ENCODE measurements around the gene OAF.

OAF gene

GRCh38 chr11:120201653-120202052, 9.2 kb upstream of the OAF start:
- no peak for FAIRE-seq

DNA sequence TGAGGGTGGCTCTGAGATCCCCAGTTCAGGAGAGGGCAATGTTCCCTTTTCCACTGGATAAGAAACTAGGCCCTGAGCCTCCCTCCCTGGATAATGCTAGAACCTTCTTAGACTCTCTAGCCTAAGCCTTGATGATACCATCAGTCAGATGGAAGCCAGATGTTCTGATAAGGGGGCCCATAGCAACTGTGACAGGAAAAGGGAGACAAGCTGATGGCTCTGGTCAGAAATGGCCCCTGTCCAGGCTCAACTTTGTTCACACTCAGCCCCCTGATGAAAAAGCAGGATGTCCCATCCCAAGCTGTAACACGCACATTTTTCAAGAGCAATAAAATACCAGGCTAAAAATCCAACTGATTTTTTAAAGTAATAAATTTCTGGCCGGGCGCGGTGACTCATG, 7.2 kb upstream of the OAF start:
- no peak for FAIRE-seq

More at GRCh38 chr11:120201653-120202052, 9.2 kb upstream of the OAF start:
- DNase-seq (ENCODE audit: low spot score) = no peak

DNA sequence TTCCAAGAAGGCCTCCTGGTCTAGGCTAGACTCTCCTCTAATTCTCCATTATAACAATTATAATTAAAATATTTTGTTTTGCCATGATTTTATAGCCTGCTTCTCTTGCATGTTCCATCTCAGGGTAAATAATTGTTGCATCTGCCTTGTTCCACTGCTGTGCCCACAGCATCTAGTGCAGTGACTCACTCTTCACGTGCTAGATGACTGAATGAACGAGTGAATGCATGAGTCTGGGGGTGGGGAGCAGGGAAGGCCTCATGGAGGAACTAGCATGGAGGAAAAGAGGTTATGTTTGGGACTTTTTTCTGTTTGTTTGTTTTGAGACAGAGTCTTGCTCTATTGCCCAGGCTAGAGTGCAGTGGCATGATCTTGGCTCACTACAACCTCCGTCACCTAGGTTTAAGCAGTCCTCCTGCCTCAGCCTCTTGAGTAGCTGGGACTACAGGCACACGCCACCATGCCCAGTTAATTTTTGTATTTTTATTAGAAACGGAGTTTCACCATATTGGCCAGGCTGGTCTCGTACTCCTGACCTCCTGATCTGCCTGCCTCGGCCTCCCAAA, 5.2 kb upstream of the OAF start:
- FAIRE-seq = peak; percentile 44

More for the DNA sequence above, 7.2 kb upstream of the OAF start:
- no peak for DNase-seq (ENCODE audit: low spot score)

DNA sequence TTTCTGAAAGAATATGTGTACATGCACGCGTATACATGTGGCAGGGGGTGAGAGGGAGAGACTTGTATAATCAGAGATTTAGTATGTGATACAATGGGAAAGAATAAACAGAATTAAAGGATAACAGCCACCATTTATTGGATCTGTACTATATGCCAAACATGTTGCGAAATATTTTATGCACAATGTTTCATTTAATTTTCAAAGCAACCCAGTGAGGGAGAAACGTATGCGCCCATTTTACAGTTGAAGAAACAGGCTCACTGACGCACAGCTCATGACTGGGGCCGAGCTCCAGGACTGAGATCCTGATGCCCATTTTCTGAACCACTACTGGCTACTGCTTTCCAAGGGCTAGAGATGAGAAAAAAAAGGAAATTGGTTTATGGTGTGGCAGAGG, 3.3 kb upstream of the OAF start:
- no peak for FAIRE-seq
- no peak for DNase-seq (ENCODE audit: low spot score)

More for the DNA sequence above, 5.2 kb upstream of the OAF start:
- DNase-seq (ENCODE audit: low spot score) = peak; percentile 41

- no peak for DNase-seq (ENCODE audit: low spot score)
- no peak for FAIRE-seq
Observed at GRCh38 chr11:120208001-120208441, 2.8 kb upstream of the OAF start.

GRCh38 chr11:120208777-120209176, 2.1 kb upstream of the OAF start:
- FAIRE-seq (no peak), DNase-seq (ENCODE audit: low spot score) (peak; percentile 21)

- DNase-seq (ENCODE audit: low spot score) = no peak
- FAIRE-seq = no peak
Observed at GRCh38 chr11:120209746-120210625, 846 bp upstream of the OAF start.

DNA sequence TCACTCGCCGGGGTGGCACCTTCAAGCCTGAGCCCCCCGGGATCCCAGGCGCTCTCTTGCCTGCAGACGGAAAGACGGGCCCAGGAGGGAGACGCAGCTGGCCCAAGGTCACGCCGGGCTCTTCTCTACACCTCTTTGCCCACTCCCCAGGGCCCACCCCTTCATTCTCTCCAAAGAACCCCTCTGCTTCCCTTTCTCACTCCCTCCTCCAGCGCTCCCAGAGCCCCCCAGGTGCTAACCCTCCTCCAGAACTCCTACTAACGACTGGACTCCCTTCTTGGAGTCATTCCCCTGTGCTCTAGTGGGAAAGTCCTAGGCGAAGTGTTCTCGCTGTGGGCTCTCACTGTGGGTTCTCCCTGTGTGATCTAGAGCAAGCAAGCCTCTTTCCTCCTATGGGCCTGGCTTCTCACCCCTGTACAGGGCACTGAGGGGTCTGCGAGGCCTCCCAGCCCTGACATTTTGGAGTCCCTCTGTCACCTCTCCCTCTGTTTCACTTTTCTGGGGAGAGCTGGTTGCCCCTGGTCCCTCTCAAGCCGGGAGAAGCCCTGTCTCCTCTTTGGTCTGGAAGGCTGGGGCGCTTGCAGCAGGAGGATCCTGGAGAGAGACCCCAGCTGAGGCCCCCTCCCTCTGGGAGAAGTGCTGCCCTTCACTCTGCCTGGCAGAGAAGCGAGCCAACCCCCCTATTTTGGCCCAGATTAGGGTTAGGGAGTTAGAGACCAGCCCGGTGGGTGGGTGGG, 858 bp downstream of the OAF start:
- FAIRE-seq = no peak
- no peak for DNase-seq (ENCODE audit: low spot score)

DNA sequence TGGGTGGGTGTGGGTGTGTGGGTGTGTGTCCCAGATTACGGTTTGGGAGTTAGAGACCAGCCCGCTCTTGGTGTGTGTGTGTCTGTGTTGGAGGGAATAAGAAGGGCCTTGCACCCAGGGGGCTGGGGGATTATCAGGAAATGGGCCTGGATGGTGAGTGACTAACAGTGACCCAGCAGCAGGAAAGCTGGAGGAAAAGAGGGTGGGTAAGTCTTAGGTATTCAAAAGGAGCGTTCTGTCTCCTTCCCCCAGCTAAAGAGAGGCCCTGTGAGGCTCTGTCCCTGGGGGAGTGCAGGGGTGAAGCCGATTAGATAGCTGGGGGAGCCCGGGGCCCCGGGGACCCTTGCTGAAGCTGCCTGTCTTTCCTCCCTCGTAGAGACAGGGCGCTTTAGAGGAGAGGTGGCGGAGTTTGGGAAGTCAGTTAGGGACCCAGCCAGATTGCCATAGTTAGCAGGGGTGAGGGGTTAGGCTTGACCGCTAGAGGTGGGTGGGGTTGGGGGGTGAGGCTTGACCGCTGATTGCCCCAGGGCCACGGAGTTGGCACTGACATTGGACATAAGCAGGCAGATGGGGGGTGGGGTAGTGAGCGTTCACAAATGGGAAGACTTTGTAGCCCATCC, 1.5 kb downstream of the OAF start:
- FAIRE-seq = no peak

DNA sequence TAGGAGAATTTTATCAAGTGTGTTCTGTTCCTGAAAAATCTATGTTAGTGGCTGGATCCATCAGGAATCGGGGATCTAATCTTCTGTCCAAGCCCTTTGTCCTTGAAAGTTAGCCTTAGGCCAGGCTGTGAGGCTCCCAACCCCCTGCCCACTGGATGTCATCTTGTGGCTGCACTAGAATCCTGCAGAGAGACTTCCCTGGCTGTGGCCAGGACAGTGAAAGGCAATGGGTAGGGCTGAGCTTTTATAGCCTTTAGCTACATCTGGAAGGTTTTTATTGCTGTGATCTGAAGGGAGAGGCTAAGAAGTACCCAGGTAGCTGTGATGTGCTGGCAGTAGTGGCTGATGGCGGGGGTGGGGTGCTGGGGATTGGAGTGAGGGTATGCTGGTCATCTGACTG, 2.1 kb downstream of the OAF start:
- FAIRE-seq (no peak), DNase-seq (ENCODE audit: low spot score) (no peak)

More for the DNA sequence above, 1.5 kb downstream of the OAF start:
- no peak for DNase-seq (ENCODE audit: low spot score)

DNA sequence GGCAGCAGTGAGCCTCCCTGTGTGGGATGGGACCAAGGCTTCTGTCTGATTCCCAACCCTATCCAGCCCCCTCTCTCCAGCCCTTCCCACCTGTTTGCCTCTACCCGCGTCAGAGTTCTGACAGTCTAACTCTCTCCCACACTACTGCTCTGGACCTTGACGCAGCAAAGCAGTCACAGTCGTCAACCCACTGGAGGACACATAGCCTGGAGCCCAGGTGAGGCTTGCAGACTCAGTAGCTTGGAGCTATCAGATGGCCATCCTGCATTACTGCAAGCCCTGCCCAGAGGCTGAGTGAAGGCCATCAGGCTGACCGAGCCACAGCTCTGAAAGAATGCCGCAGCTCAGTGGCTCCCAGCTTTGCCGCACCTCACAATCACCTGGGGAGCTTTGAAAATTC, 3.7 kb downstream of the OAF start:
- FAIRE-seq (no peak), DNase-seq (ENCODE audit: low spot score) (no peak)

DNA sequence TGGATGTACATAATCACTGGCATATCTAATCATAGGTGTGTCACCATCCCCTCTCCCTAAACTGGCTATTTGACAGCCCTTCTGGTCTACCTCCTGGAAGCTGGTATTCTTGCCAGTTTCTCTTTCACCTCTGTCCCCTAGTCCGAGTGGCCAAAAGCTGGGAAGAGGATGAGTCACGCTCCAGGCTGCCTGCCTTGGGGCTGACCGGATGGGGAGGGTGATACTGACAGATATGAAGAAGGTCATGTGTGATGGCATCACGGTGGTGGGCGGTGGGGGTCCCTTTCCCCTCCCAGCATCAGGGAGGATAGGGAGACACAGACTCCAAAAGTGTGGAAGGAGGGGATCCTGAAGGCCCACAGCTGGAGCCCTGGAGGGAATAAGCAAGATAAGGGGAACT, 4.8 kb downstream of the OAF start:
- no peak for FAIRE-seq

DNA sequence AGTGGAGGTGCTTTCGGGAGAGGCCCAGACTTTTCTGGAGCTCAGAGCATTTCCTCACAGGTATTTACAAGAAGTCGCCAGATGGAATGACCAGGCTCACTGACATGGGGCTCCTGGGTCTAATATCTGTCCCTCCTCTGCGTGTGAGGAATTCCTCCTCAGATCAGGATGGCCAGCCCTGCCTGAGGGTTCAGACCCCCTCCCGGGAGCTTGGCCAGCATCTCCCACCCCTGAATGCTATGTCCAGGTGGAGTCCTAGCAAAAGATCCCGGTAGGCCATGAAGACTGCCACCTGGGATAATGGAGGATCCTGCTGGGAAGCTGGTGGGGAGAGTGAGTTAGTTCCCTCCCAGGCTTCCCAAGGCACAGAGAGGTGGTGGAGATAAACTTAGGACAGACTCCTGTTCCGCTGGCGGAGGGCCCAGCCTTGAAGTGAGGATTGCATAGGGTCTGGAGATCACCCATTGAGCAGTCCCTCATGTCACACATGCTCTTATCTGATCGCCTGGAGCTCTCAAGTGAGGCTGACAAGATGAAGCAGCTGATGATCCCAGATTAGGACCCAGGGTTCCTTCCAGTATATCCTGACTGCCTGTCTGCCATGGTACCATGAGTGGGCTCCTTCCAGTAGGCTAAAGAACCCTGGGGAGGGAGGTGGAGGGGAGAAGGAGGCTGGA, 5.7 kb downstream of the OAF start:
- FAIRE-seq = no peak
- DNase-seq (ENCODE audit: low spot score) = no peak

More for the DNA sequence above, 4.8 kb downstream of the OAF start:
- peak; percentile 33 for DNase-seq (ENCODE audit: low spot score)

- FAIRE-seq (no peak), DNase-seq (ENCODE audit: low spot score) (no peak)
Observed at GRCh38 chr11:120217526-120217925, 6.7 kb downstream of the OAF start.

GRCh38 chr11:120217941-120218694, 7.3 kb downstream of the OAF start:
- DNase-seq (ENCODE audit: low spot score) (no peak), FAIRE-seq (no peak)

DNA sequence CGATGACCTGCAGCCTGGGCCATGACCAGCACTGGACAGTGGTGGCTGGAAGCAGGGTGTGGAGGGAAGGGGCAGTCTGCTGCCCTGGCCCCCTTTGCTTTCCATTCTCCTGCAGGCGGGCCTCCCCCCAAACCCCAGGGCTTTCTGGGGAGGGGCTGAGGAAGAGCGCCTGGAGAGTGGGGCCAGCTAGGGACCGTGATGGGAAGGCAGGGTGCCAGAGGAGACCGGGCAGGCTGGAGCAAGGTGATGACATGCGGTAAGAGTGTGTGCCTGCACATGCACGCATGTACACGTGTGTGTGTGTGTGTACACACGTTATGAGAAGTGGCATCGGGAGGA, 7.8 kb downstream of the OAF start:
- FAIRE-seq = no peak
- no peak for DNase-seq (ENCODE audit: low spot score)

GRCh38 chr11:120219232-120219937, 8.6 kb downstream of the OAF start:
- DNase-seq (ENCODE audit: low spot score) (no peak), FAIRE-seq (no peak)

DNA sequence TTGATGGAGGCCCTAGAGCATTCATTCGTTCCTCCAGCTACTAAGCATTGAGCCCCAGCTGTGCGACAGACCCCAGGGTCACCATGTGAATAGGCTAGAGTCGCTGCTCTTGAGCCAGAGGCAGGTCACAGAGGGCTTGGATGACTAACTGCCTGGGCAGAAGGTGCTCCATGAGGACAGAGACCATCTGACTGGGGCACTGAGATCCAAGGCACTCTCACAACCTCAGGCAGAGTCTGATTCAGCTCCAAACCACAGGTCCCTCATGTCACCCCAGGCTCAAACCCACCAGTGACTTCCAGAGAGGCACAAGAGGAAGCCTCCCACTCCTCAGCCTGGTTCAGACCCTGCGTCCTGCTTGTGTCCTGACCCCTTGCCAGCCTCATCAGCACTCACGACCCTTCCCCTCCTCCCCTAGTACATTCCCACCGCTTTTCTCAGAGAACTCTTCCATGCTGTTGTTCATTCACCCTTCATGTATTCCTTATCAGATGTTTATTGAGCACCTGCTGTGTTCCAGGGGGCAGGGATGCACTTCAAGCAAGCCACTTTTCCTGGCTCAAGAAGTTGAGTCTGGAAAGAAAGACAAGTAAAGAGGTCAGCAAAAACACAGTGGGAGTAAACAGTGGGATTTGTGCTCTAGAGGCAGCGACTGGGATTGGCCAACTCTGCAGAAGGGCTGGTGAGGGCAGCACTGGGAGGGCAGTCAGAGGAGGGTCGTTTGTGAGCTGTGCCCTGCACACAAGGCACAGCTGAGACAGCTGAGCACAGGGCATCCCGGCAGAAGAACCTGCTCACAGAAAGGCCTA, 9.3 kb downstream of the OAF start:
- no peak for DNase-seq (ENCODE audit: low spot score)
- no peak for FAIRE-seq

GRCh38 chr11:120220747-120221037, 9.9 kb downstream of the OAF start:
- DNase-seq (ENCODE audit: low spot score) (no peak), FAIRE-seq (no peak)

Measured in RCC 7860 (cell line).